ENCODE results near the gene ZNF282.

ZNF282 gene

GRCh38 chr7:149257146-149257545 lies 61.8 kb downstream of the ZNF282 start:
- no peak; the same call in 1 of the 3 replicates for ATAC-seq
- TF ChIP-seq BACH2 (CRISPR knock-in tag; IDR thresholded peaks at IDR 0.05; ENCODE audit: borderline replicate concordance) (no peak), TOX (CRISPR knock-in tag; IDR thresholded peaks at IDR 0.05; ENCODE audit: borderline replicate concordance) (no peak)

- peak; percentile 27 for ATAC-seq
Measured at GRCh38 chr7:149261316-149261828, 66.0 kb downstream of the ZNF282 start.

GRCh38 chr7:149261829-149262617 lies 66.7 kb downstream of the ZNF282 start, which contains the start of gene ZNF783:
Gene ZNF783, plus strand, starts transcription at chr7:149262196. Its CDS starts 138 bp downstream, at chr7:149262334.
- TF ChIP-seq CSDC2 (CRISPR knock-in tag; IDR thresholded peaks at IDR 0.05): peak; percentile 93
- 0 out of 2 replicates have a peak, but pooled peaks have one; percentile 46 for TF ChIP-seq SNAI2 (CRISPR knock-in tag; IDR thresholded peaks at IDR 0.05)
- no peak for TF ChIP-seq TOX (CRISPR knock-in tag; IDR thresholded peaks at IDR 0.05; ENCODE audit: borderline replicate concordance)
- no peak for TF ChIP-seq ESRRG (CRISPR knock-in tag; IDR thresholded peaks at IDR 0.05)
- 0 out of 2 replicates have a peak, but pooled peaks have one; percentile 59 for TF ChIP-seq ZC3H10 (CRISPR knock-in tag; IDR thresholded peaks at IDR 0.05)
- peak; percentile 63 for TF ChIP-seq ZFP3 (CRISPR knock-in tag; IDR thresholded peaks at IDR 0.05)
- no peak for TF ChIP-seq CSRNP3 (CRISPR knock-in tag; IDR thresholded peaks at IDR 0.05)
- TF ChIP-seq POU6F1 (CRISPR knock-in tag; IDR thresholded peaks at IDR 0.05; ENCODE audit: borderline replicate concordance, low read depth): no peak
- TF ChIP-seq BACH2 (CRISPR knock-in tag; IDR thresholded peaks at IDR 0.05; ENCODE audit: borderline replicate concordance): no peak
- TF ChIP-seq RARB (CRISPR knock-in tag; IDR thresholded peaks at IDR 0.05): no peak
- TF ChIP-seq PPARA (CRISPR knock-in tag; IDR thresholded peaks at IDR 0.05; ENCODE audit: borderline replicate concordance): no peak
- TF ChIP-seq ZNF70 (CRISPR knock-in tag; IDR thresholded peaks at IDR 0.05): no peak
- no peak for TF ChIP-seq CREB5 (CRISPR knock-in tag; IDR thresholded peaks at IDR 0.05; ENCODE audit: low read depth)
- TF ChIP-seq OSR1 (CRISPR knock-in tag; IDR thresholded peaks at IDR 0.05): no peak
- no peak for TF ChIP-seq PATZ1 (CRISPR knock-in tag; IDR thresholded peaks at IDR 0.05; ENCODE audit: borderline replicate concordance)
- TF ChIP-seq TSHZ2 (CRISPR knock-in tag; IDR thresholded peaks at IDR 0.05): peak; percentile 75
- TF ChIP-seq GLIS3 (CRISPR knock-in tag; IDR thresholded peaks at IDR 0.05): no peak
- TF ChIP-seq ARNTL (CRISPR knock-in tag; IDR thresholded peaks at IDR 0.05; ENCODE audit: borderline replicate concordance, low read depth): no peak
- no peak for TF ChIP-seq ZNF565 (CRISPR knock-in tag; conservative IDR thresholded peaks at IDR 0.05; ENCODE audit: low read depth)
- TF ChIP-seq ISL1 (CRISPR knock-in tag; IDR thresholded peaks at IDR 0.05): peak; percentile 15; the same call in 1 of the 2 replicates
- TF ChIP-seq ZNF8 (CRISPR knock-in tag; IDR thresholded peaks at IDR 0.05): no peak
- TF ChIP-seq ZFP30 (CRISPR knock-in tag; IDR thresholded peaks at IDR 0.05): no peak
- no peak for TF ChIP-seq TCF4 (CRISPR knock-in tag; IDR thresholded peaks at IDR 0.05; ENCODE audit: borderline replicate concordance)
- peak; percentile 94 for ATAC-seq

More at GRCh38 chr7:149261316-149261828, 66.0 kb downstream of the ZNF282 start:
- TF ChIP-seq GLIS3 (CRISPR knock-in tag; IDR thresholded peaks at IDR 0.05) (0 out of 2 replicates have a peak, but pooled peaks have one; percentile 28), CREB5 (CRISPR knock-in tag; IDR thresholded peaks at IDR 0.05; ENCODE audit: low read depth) (no peak)

Measured in SK-N-SH treated with all-trans-retinoic acid at 6 μM for 48 hours (cell line).